SW480 (cell line): ENCODE results near the gene SEM1.
"Not testable (repeated sequence)": the region's sequence is repeated elsewhere in the genome, so short reads cannot be mapped to it uniquely, and the experiment has no call there.

ENCODE experiments used
- DNase-seq: peaks from one replicate; pipeline ENCODE4 v3.0.0-alpha.2; 2016; ENCODE audit warnings: low spot score

Gene SEM1

GRCh38 chr7:96662151-96662550 is 47.5 kb downstream of the SEM1 start:
- not testable (repeated sequence) for DNase-seq

- no peak for DNase-seq
Observed at GRCh38 chr7:96658022-96658412, 51.6 kb downstream of the SEM1 start.

- no peak for DNase-seq
Observed at GRCh38 chr7:96657347-96658021, 52.2 kb downstream of the SEM1 start.

GRCh38 chr7:96655956-96656355 is 53.7 kb downstream of the SEM1 start:
- no peak for DNase-seq

DNA sequence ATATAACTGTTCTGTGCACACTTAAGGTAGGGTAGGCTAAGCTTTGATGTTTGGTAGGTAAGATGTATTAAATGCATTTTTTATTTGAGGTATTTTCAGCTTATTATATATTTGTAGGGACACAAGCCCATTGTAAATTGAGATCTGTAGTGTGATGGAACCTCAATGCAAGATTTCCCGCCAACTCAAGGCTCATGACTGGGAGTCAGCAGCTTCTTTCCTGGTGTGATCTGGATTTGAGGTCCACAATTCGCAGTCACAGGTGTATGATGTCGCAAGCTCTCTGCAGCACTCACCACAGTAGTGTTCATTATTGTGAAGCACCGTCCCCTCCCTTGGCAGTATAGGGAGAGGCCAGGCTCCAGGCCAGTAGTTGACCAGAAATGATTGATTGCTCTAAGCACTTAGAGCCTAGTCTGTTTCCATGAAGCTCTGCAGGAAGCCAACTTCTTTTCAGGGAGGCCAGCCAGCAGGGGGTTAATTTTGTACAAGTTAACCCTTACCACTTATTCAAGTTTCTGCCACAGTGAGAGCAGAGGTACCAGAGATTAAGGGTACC is 54.9 kb downstream of the SEM1 start:
- no peak for DNase-seq

DNA sequence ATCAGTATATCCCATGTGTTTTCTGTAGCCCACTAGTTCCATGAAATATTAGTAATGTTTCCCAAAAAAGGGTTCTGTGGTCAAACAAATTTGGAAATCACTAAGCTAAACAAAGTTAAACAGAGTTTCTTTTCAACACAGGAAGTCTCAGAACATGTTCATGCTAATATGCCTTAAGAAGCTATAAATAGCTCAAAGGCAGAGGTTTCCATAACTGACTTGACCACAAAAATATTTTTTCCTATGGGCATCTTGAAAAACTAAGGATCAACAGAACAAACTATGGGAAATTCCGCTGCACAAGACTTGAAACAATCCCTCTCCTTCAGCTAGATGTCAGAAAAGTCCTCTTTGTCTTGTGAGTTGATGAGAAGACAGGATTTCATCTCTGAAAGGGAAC is 59.7 kb downstream of the SEM1 start:
- DNase-seq, result no peak

- no peak for DNase-seq
Observed at GRCh38 chr7:96648784-96649183, 60.9 kb downstream of the SEM1 start.

DNA sequence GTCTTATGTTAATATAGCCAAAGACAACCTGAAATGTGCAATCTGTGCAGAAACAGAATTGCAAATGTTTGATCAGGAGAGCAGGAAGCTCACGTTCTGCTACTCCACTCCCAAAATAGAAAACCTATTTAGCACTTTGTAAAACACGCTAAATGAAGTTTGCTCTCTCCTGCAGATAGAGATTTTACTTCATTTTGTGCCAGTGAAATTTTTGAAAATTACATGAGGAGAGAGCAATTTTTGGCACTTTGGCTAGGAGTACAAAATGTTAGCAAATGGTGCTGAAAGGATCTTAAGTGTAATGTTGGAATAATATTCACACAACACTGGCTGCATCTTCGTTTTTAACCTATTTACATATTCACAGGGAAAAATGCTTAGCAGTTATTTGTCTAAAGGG is 61.9 kb downstream of the SEM1 start:
- DNase-seq, result no peak

- no peak for DNase-seq
Observed at GRCh38 chr7:96645084-96645483, 64.6 kb downstream of the SEM1 start.

GRCh38 chr7:96643436-96643835 is 66.2 kb downstream of the SEM1 start:
- DNase-seq, result not testable (repeated sequence)

DNA sequence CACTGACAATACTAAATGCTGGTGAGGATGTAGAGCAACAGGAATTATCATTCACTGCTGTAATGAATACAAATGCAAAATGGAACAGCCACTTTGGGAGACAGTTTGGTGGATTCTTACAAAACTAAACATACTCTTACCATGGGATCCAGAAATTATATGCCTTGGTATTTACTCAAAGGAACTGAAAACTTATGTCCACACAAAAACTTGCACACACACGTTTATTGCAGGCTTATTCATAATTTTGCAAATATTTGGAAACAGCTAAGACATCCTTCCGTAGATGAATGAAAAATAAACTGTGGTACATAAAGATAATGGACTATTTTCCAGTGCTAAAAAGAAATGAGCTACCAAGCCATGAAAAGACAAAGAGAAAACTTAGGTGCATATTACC is 69.6 kb downstream of the SEM1 start:
- DNase-seq, result no peak
